Ovary (tissue), 9 donors: ENCODE data around the gene AUTS2. TPM values are rescaled to one million over a fixed set of nuclear protein-coding genes. Genes with fewer than 3 reads are reported as not detected.
A peak's percentile ranks its signal among the peaks of the same experiment; 100 is the strongest.
"Not testable (repeated sequence)": the region's sequence is repeated elsewhere in the genome, so short reads cannot be mapped to it uniquely, and the experiment has no call there.

Experiments
- DNase-seq, 5 donors: peaks; one replicate each; pipeline ENCODE4 v3.0.0-alpha.2; 2019 to 2020
- H3K27ac ChIP-seq, 2 donors: fragments of 200-600 bp; one replicate each; pipeline versions ENCODE4 v1.5.1 to v1.8.0; 2019 to 2022
- H3K27me3 ChIP-seq: fragments of 200-600 bp; one replicate; pipeline ENCODE4 v1.8.0; 2022
- H3K36me3 ChIP-seq: fragments of 200-600 bp; sonication (generic); one replicate; pipeline ENCODE4 v1.5.1; 2019
- H3K4me1 ChIP-seq: one replicate; pipeline ENCODE4 v1.8.1; 2013; ENCODE audit warnings: mild to moderate bottlenecking, moderate library complexity; ENCODE audit not compliant: insufficient read depth
- H3K4me3 ChIP-seq: fragments of 200-600 bp; sonication (generic); one replicate; pipeline ENCODE4 v1.5.1; 2017
- H3K9me3 ChIP-seq, 2 donors: fragments of 200-600 bp in 1 of 2; sonication (generic) in 1 of 2; one replicate each; pipeline versions ENCODE4 v1.5.1 to v1.8.1; 2013 to 2019; ENCODE audit warnings: mild to moderate bottlenecking in 1 of 2, moderate library complexity in 1 of 2
- EP300 ChIP-seq: sonication (generic); formaldehyde crosslinking; IDR thresholded peaks from one replicate; pipeline ENCODE4 v1.6.1; 2017; ENCODE audit warnings: antibody characterized with exemption
- POLR2A ChIP-seq: fragments of 450-650 bp; IDR thresholded peaks from one replicate; pipeline ENCODE4 v1.6.1; 2017; ENCODE audit warnings: antibody characterized with exemption, mild to moderate bottlenecking, moderate library complexity
- WGBS, 3 donors: extraction: QIAGEN DNeasy Blood & Tissue Kit in 1 of 3; methylation state at CpG; one replicate each; pipeline versions ENCODE4 v1.1.5 to v1.1.7; 2013 to 2017; 5-methylcytosine and 5-hydroxymethylcytosine counted together
- intact Hi-C, 4 donors: fragments of 100-400 bp; cut with DNase I; formaldehyde crosslinking; loops; one replicate each; pipeline versions ENCODE4 v1.11.0 to v1.15.1; 2022 to 2023
- polyA plus RNA-seq, 2 donors: library from polyadenylated mRNA; stranded (reverse); fragments of 200-250 nt in 1 of 2; fragments of 350-450 nt in 1 of 2; fragmentation: Illumina TruSeq in 1 of 2; extraction: RNeasy Lipid Tissue Mini Kit (QIAGEN cat#74804) in 1 of 2; gene quantifications; one replicate each; pipeline ENCODE4 v1.2.3, GENCODE V29; 2013 to 2014
- total RNA-seq, 7 donors: library from RNA; depleted of rRNA in 2 of 7; stranded (reverse); fragments of >200 nt in 2 of 7; fragmentation: NEBNext Ultra II Directional in 3 of 7; extraction: Animal tissue kit (Norgen Biotek cat#: 25700) in 3 of 7; gene quantifications; one replicate each; pipeline versions ENCODE4 v1.1.0 to v1.2.4, GENCODE V29; 2016 to 2023
- TF ChIP-seq, protein P1 (sequence below), 3 donors: fragments of 450-650 bp in 2 of 3; fragments of 200-600 bp in 1 of 3; IDR thresholded peaks; one replicate each; pipeline versions ENCODE4 v1.5.1 to v1.8.0; 2016 to 2022; ENCODE audit warnings: antibody characterized with exemption in 3 of 3, mild to moderate bottlenecking in 1 of 3
- donor health status: DM: no; HTN: no; CAD: no; lungs with moderate emphysema.
- donor health status: DM: no; HTN: no; CAD: no.
- donor health status: Bipolar disorder and iron deficiency.
- donor health status: DM: yes; HTN: yes; CAD: no.
- donor health status: DM: no; HTN: no; CAD: no.
- donor health status: DM: yes; HTN: yes; CAD: no.

AUTS2 gene
- total and polyA plus RNA-seq, 9 donors: 18.3 to 60.9 (median 44.9) TPM

DNA sequence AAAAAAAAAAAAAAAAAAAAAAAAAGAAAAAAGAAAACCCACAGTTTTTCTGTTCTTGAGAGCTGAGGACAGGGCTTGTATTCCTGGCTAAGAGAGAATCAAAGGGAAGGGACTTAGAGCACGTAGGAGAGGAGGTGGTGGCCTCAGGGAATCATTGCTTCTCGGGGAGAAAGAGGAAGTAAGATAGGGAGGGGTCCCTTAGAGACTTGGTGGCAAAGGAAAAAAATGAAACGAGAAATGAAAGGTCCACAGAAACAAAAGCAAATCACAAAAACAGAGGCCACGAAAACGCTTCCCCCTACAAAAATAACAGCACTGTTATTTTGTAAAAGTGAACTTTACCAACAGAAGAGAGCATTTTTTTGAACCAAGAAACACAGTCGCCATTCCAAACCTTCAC, 1210.6 kb downstream of the AUTS2 start:
- Histone ChIP-seq H3K9me3 (no peaks in the 10 kb centered on the region), H3K27ac (no peak overlapping the region), H3K36me3 (no peaks in the 10 kb centered on the region), H3K4me1 (no peaks in the 10 kb centered on the region), H3K27me3 (peaks cover 5% of the 10 kb centered on the region), H3K4me3 (no peak overlapping the region)
- 58 to 63% (median 62%) methylated on average over 6 of the region's 6 CpGs for WGBS, 3 donors
- DNase-seq: no peak
- intact Hi-C loops: no loop called here
- TF ChIP-seq, protein P1, sequence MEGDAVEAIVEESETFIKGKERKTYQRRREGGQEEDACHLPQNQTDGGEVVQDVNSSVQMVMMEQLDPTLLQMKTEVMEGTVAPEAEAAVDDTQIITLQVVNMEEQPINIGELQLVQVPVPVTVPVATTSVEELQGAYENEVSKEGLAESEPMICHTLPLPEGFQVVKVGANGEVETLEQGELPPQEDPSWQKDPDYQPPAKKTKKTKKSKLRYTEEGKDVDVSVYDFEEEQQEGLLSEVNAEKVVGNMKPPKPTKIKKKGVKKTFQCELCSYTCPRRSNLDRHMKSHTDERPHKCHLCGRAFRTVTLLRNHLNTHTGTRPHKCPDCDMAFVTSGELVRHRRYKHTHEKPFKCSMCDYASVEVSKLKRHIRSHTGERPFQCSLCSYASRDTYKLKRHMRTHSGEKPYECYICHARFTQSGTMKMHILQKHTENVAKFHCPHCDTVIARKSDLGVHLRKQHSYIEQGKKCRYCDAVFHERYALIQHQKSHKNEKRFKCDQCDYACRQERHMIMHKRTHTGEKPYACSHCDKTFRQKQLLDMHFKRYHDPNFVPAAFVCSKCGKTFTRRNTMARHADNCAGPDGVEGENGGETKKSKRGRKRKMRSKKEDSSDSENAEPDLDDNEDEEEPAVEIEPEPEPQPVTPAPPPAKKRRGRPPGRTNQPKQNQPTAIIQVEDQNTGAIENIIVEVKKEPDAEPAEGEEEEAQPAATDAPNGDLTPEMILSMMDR (IDR thresholded peaks at IDR 0.05): no peak
- TF ChIP-seq EP300 (no peak), POLR2A (no peak)

DNA sequence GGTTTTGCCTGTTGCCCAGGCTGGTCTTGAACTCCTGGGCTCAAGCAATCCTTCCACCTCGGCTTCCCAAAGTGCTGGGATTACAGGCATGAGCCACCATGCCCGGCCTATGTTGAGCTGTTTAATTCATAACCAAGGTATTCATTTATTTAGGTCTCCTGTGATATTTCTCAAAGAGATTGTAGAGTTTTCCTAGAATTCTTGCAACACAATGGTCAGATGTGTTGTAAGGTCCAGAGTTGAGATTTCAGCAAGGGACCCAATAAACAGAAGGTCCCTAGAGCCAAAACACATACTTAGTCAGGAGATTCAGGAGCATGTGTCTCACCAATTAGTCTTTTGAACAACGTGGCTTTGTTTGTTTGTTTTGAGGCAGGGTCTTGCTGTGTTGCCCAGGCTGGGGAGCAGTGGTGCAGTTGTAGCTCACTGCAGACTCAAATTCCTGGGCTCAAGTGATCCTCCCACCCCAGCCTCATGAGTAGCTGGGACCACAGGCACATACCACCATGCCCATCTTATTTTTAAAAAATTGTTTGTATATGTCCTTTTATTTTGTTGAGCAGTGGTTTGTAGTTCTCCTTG, 1212.4 kb downstream of the AUTS2 start:
- H3K9me3 ChIP-seq: no peaks in the 10 kb centered on the region
- WGBS, 3 donors: 60 to 67% (median 62%) methylated on average over 3 of the region's 3 CpGs

GRCh38 chr7:70812511-70812910, 1214.2 kb downstream of the AUTS2 start:
- intact Hi-C loops: no loop called here
- 52 to 57% (median 54%) methylated on average over 3 of the region's 3 CpGs for WGBS, 3 donors
- no peak for DNase-seq
- Histone ChIP-seq H3K9me3 (peaks cover 0 to under 1% of the 10 kb centered on the region in 2 donors), H3K36me3 (no peaks in the 10 kb centered on the region), H3K4me3 (no peak overlapping the region), H3K27ac (no peak overlapping the region), H3K27me3 (peaks cover 5% of the 10 kb centered on the region), H3K4me1 (no peaks in the 10 kb centered on the region)
- TF ChIP-seq, protein P1 (IDR thresholded peaks at IDR 0.05): no peak

More for the DNA sequence above, 1212.4 kb downstream of the AUTS2 start:
- no peak overlapping the region for H3K4me3 ChIP-seq
- intact Hi-C loops: no loop called here
- TF ChIP-seq EP300: no peak
- no peak for TF ChIP-seq POLR2A
- TF ChIP-seq, protein P1 (IDR thresholded peaks at IDR 0.05): no peak
- no peaks in the 10 kb centered on the region for H3K4me1 ChIP-seq
- H3K27me3 ChIP-seq: peaks cover 5% of the 10 kb centered on the region
- no peak for DNase-seq
- H3K27ac ChIP-seq: no peak overlapping the region
- no peaks in the 10 kb centered on the region for H3K36me3 ChIP-seq

DNA sequence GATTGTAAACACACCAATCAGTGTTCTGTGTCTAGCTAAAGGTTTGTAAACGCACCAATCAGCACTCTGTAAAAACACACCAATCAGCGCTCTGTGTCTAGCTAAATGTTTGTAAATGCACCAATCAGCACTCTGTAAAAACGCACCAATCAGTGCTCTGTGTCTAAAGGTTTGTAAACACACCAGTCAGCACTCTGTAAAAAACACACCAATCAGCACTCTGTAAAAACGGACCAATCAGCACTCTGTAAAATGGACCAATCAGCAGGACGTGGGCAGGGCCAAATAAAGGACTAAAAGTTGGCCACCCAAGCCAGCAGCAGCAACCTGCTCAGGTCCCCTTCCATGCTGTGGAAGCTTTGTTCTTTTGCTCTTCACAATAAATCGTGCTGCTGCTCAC, 1224.2 kb downstream of the AUTS2 start:
- not testable (repeated sequence) for H3K9me3 ChIP-seq, H3K4me3 ChIP-seq, H3K27me3 ChIP-seq, H3K27ac ChIP-seq, DNase-seq, H3K4me1 ChIP-seq, H3K36me3 ChIP-seq
- intact Hi-C loops: loop anchor here in 1 of 4 donors (10.0 kb wide), 1 partner anchor 912 kb away; no protein-coding TSS in a partner anchor
- WGBS, 3 donors: 89 to 94% (median 90%) methylated on average over 6 of the region's 6 CpGs

- intact Hi-C loops: loop anchor here in 2 of 4 donors (5.0 to 10.0 kb wide), 2 partner anchors 903 to 905 kb away; no protein-coding TSS in a partner anchor
- TF ChIP-seq, protein P1 (IDR thresholded peaks at IDR 0.05): peak; percentile 64 to 74 (median 68)
- TF ChIP-seq EP300: no peak
- no peak for TF ChIP-seq POLR2A
These were observed 1231.2 kb downstream of the AUTS2 start for GRCh38 chr7:70829221-70830059.

More at GRCh38 chr7:70829221-70830059, 1231.2 kb downstream of the AUTS2 start:
- Histone ChIP-seq H3K4me1 (no peaks in the 10 kb centered on the region), H3K36me3 (no peaks in the 10 kb centered on the region), H3K27me3 (no peaks in the 10 kb centered on the region), H3K4me3 (no peak overlapping the region), H3K9me3 (no peaks in the 10 kb centered on the region), H3K27ac (no peak overlapping the region)
- 3 to 6% (median 6%) methylated on average over 29 of the region's 29 CpGs for WGBS, 3 donors
- peak; percentile 35 to 80 (median 73) for DNase-seq
